T-helper 17 cell (primary cell): ENCODE results near the gene BIRC7. TPM values are rescaled to one million over a fixed set of nuclear protein-coding genes. Genes with fewer than 3 reads are reported as not detected.
A peak's percentile ranks its signal among the peaks of the same experiment; 100 is the strongest.

Source experiments
- ATAC-seq: fragments of 150-1000 bp; cut with Tn5 transposase; 2 replicates; pipeline ENCODE4 v1.10.0; 2021; ENCODE audit warnings: mild to moderate bottlenecking, moderate library complexity
- DNase-seq, 3 donors: peaks; one replicate each; pipeline versions ENCODE4 v3.0.0 to v3.0.0-alpha.2; 2020 to 2021
- H3K9me3 ChIP-seq: one replicate; pipeline ENCODE4 v1.7.0; 2013; ENCODE audit warnings: low read length, mild to moderate bottlenecking; ENCODE audit not compliant: control insufficient read depth, poor library complexity, severe bottlenecking
- H3K27ac Mint-ChIP-seq: one replicate; pipeline ENCODE4 v1.8.0; 2022; ENCODE audit warnings: mild to moderate bottlenecking, moderate library complexity, mixed read lengths
- H3K27me3 Mint-ChIP-seq: one replicate; pipeline ENCODE4 v1.8.0; 2022; ENCODE audit warnings: mixed read lengths
- H3K36me3 Mint-ChIP-seq: one replicate; pipeline ENCODE4 v1.8.0; 2022; ENCODE audit warnings: low read depth, mixed read lengths
- H3K4me1 Mint-ChIP-seq: one replicate; pipeline ENCODE4 v1.8.0; 2022; ENCODE audit warnings: mild to moderate bottlenecking, mixed read lengths
- H3K4me3 Mint-ChIP-seq: one replicate; pipeline ENCODE4 v1.8.0; 2022; ENCODE audit warnings: mild to moderate bottlenecking, moderate library complexity, mixed read lengths
- total RNA-seq, 4 donors: library from RNA in 2 of 4; stranded (reverse) in 2 of 4; gene quantifications; one replicate each; pipeline ENCODE4 v1.2.3 and lab custom pipeline; 2022 to 2026

The BIRC7 gene
- total RNA-seq (not detected), total RNA-seq (lab: John Stamatoyannopoulos, UW) (0 reads per million in 2 donors)

GRCh38 chr20:63235399-63235983 lies at the start of gene BIRC7:
BIRC7 (plus strand) TSS chr20:63235905; CDS start chr20:63236097, 192 bp downstream.
- ATAC-seq (no peak), DNase-seq (no peak)
- Mint-ChIP-seq H3K4me1 (no peaks in the 10 kb centered on the region), H3K27me3 (peaks cover 27% of the 10 kb centered on the region), H3K36me3 (no peaks in the 10 kb centered on the region), H3K4me3 (peak within 1 kb of the TSS; percentile 31), H3K27ac (no peak within 1 kb of the TSS)
- no peaks in the 10 kb centered on the region for H3K9me3 ChIP-seq

- no peak overlapping the region for H3K4me3 Mint-ChIP-seq
- H3K27ac Mint-ChIP-seq: no peak overlapping the region
- no peaks in the 10 kb centered on the region for H3K36me3 Mint-ChIP-seq
- H3K9me3 ChIP-seq: no peaks in the 10 kb centered on the region
- ATAC-seq (no peak), DNase-seq (no peak)
- H3K27me3 Mint-ChIP-seq: peaks cover 21% of the 10 kb centered on the region
- peaks cover 3% of the 10 kb centered on the region for H3K4me1 Mint-ChIP-seq
Measured at GRCh38 chr20:63186084-63186483, 49.6 kb upstream of the BIRC7 start.

GRCh38 chr20:63186528-63187316 lies 49.0 kb upstream of the BIRC7 start:
- no peak for ATAC-seq
- H3K36me3 Mint-ChIP-seq: no peaks in the 10 kb centered on the region
- H3K9me3 ChIP-seq: no peaks in the 10 kb centered on the region
- no peak overlapping the region for H3K4me3 Mint-ChIP-seq
- H3K27ac Mint-ChIP-seq: no peak overlapping the region
- peaks cover 3% of the 10 kb centered on the region for H3K4me1 Mint-ChIP-seq
- peaks cover 17% of the 10 kb centered on the region for H3K27me3 Mint-ChIP-seq
- DNase-seq: no peak

- no peak for ATAC-seq
- H3K9me3 ChIP-seq: no peaks in the 10 kb centered on the region
- no peak for DNase-seq
- no peak overlapping the region for H3K27ac Mint-ChIP-seq
- peaks cover 3% of the 10 kb centered on the region for H3K4me1 Mint-ChIP-seq
- peaks cover 13% of the 10 kb centered on the region for H3K27me3 Mint-ChIP-seq
- no peaks in the 10 kb centered on the region for H3K36me3 Mint-ChIP-seq
- no peak overlapping the region for H3K4me3 Mint-ChIP-seq
Measured at GRCh38 chr20:63187338-63188158, 48.2 kb upstream of the BIRC7 start.

- no peak overlapping the region for H3K4me3 Mint-ChIP-seq
- peaks cover 3% of the 10 kb centered on the region for H3K4me1 Mint-ChIP-seq
- peaks cover 9% of the 10 kb centered on the region for H3K27me3 Mint-ChIP-seq
- H3K36me3 Mint-ChIP-seq: no peaks in the 10 kb centered on the region
- DNase-seq (no peak), ATAC-seq (no peak)
- no peaks in the 10 kb centered on the region for H3K9me3 ChIP-seq
- no peak overlapping the region for H3K27ac Mint-ChIP-seq
Measured at GRCh38 chr20:63188159-63188442, 47.6 kb upstream of the BIRC7 start.

GRCh38 chr20:63188641-63189321 lies 46.9 kb upstream of the BIRC7 start:
- Mint-ChIP-seq H3K4me1 (peaks cover 3% of the 10 kb centered on the region), H3K36me3 (no peaks in the 10 kb centered on the region), H3K4me3 (no peak overlapping the region), H3K27ac (no peak overlapping the region), H3K27me3 (peaks cover 2% of the 10 kb centered on the region)
- H3K9me3 ChIP-seq: no peaks in the 10 kb centered on the region
- ATAC-seq (no peak), DNase-seq (no peak)

- no peak overlapping the region for H3K4me3 Mint-ChIP-seq
- no peaks in the 10 kb centered on the region for H3K27me3 Mint-ChIP-seq
- no peak for ATAC-seq
- peaks cover 3% of the 10 kb centered on the region for H3K4me1 Mint-ChIP-seq
- H3K36me3 Mint-ChIP-seq: no peaks in the 10 kb centered on the region
- H3K9me3 ChIP-seq: no peaks in the 10 kb centered on the region
- no peak for DNase-seq
- no peak overlapping the region for H3K27ac Mint-ChIP-seq
Measured at GRCh38 chr20:63189322-63189642, 46.4 kb upstream of the BIRC7 start.

GRCh38 chr20:63189846-63190559 lies 45.7 kb upstream of the BIRC7 start:
- no peak overlapping the region for H3K4me3 Mint-ChIP-seq
- H3K9me3 ChIP-seq: no peaks in the 10 kb centered on the region
- H3K36me3 Mint-ChIP-seq: no peaks in the 10 kb centered on the region
- H3K27me3 Mint-ChIP-seq: no peaks in the 10 kb centered on the region
- no peak overlapping the region for H3K27ac Mint-ChIP-seq
- ATAC-seq (no peak), DNase-seq (no peak)
- H3K4me1 Mint-ChIP-seq: peaks cover 3% of the 10 kb centered on the region

- Mint-ChIP-seq H3K4me1 (peaks cover 3% of the 10 kb centered on the region), H3K27me3 (no peaks in the 10 kb centered on the region), H3K27ac (no peak overlapping the region), H3K4me3 (no peak overlapping the region), H3K36me3 (no peaks in the 10 kb centered on the region)
- no peaks in the 10 kb centered on the region for H3K9me3 ChIP-seq
- DNase-seq: no peak
- no peak for ATAC-seq
Measured at GRCh38 chr20:63190828-63191227, 44.9 kb upstream of the BIRC7 start.

- no peak for DNase-seq
- peaks cover 3% of the 10 kb centered on the region for H3K4me1 Mint-ChIP-seq
- H3K36me3 Mint-ChIP-seq: no peaks in the 10 kb centered on the region
- H3K4me3 Mint-ChIP-seq: no peak overlapping the region
- no peaks in the 10 kb centered on the region for H3K9me3 ChIP-seq
- H3K27ac Mint-ChIP-seq: no peak overlapping the region
- no peaks in the 10 kb centered on the region for H3K27me3 Mint-ChIP-seq
- ATAC-seq: no peak
Measured at GRCh38 chr20:63191400-63191799, 44.3 kb upstream of the BIRC7 start.

- DNase-seq (no peak), ATAC-seq (no peak)
- no peaks in the 10 kb centered on the region for H3K9me3 ChIP-seq
- Mint-ChIP-seq H3K27ac (no peak overlapping the region), H3K4me3 (no peak overlapping the region), H3K36me3 (no peaks in the 10 kb centered on the region), H3K4me1 (peaks cover 9% of the 10 kb centered on the region), H3K27me3 (no peaks in the 10 kb centered on the region)
Measured at GRCh38 chr20:63192721-63193120, 43.0 kb upstream of the BIRC7 start.

- ATAC-seq (no peak), DNase-seq (no peak)
- Mint-ChIP-seq H3K27ac (no peak overlapping the region), H3K27me3 (no peaks in the 10 kb centered on the region), H3K36me3 (no peaks in the 10 kb centered on the region), H3K4me3 (no peak overlapping the region), H3K4me1 (peaks cover 12% of the 10 kb centered on the region)
- H3K9me3 ChIP-seq: no peaks in the 10 kb centered on the region
Measured at GRCh38 chr20:63194007-63194796, 41.5 kb upstream of the BIRC7 start.
